GM12878 (cell line): ENCODE results near the gene FOXN4. TPM values are rescaled to one million over a fixed set of nuclear protein-coding genes. Genes with fewer than 3 reads are reported as not detected.
A peak's percentile ranks its signal among the peaks of the same experiment; 100 is the strongest.

ENCODE experiments used
- ATAC-seq: fragments of 200-7000 bp; cut with Tn5 transposase; 3 replicates; pipeline ENCODE4 v1.9.1; 2020; ENCODE audit warnings: mild to moderate bottlenecking, moderate library complexity
- BruUV-seq: library from RNA; stranded (reverse); fragments of 400-500 nt; replicated peaks from 2 replicates; lab custom pipeline; 2021; lab: Mats Ljungman, UMichigan
- CTCF ChIA-PET: fragments of 300-600 bp; sonication (Branson Sonifier 250); formaldehyde crosslinking; extraction: SDS; loops from one replicate; lab custom pipeline; 2021; ENCODE audit warnings: inconsistent platforms; lab: Yijun Ruan, JAX
- POLR2A ChIA-PET: fragments of 350-600 bp; formaldehyde crosslinking; extraction: SDS; loops from one replicate; lab custom pipeline; 2021; ENCODE audit warnings: inconsistent platforms; lab: Charles Lee
- RAD21 ChIA-PET: fragments of 300-600 bp; sonication (Branson Sonifier 250); formaldehyde crosslinking; loops from one replicate; lab custom pipeline; 2023; ENCODE audit warnings: antibody characterized with exemption; ENCODE audit not compliant: unreplicated experiment; lab: Charles Lee
- SMC1A ChIA-PET: fragments of 300-600 bp; sonication (Branson Sonifier 250); formaldehyde crosslinking; loops from one replicate; lab custom pipeline; 2023; ENCODE audit not compliant: unreplicated experiment, uncharacterized antibody; lab: Charles Lee
- DNase-seq: peaks from one replicate; pipeline ENCODE4 v3.0.0-alpha.2; 2011; ENCODE audit warnings: low read depth, low spot score
- FAIRE-seq: peaks from 3 replicates; lab custom pipeline; 2011; peaks lifted over from hg19 to GRCh38; lab: Jason Lieb, UNC
- H2AFZ ChIP-seq: 2 replicates; pipeline ENCODE4 v1.6.0; 2011; ENCODE audit warnings: low read depth, low read length, control low read depth; ENCODE audit not compliant: control insufficient read depth
- H3K27ac ChIP-seq: 2 replicates; pipeline ENCODE4 v1.5.1; 2011; ENCODE audit warnings: control low read depth; ENCODE audit not compliant: control insufficient read depth, insufficient read depth
- H3K27me3 ChIP-seq, 2 experiments: replicated peaks in 1 of 2; 2 replicates each; pipeline versions ENCODE4 v1.6.0 to v1.6.1; 2011; ENCODE audit warnings: low read length in 1 of 2; ENCODE audit not compliant: control insufficient read depth in 2 of 2, insufficient read depth in 2 of 2
- H3K36me3 ChIP-seq, 2 experiments: 2 replicates each; pipeline ENCODE4 v1.5.1; 2011; ENCODE audit warnings: low read length in 1 of 2; ENCODE audit not compliant: control insufficient read depth in 2 of 2, insufficient read depth in 2 of 2
- H3K4me1 ChIP-seq: 2 replicates; pipeline ENCODE4 v1.6.1; 2011; ENCODE audit warnings: mild to moderate bottlenecking, low read length, moderate library complexity, mixed read lengths; ENCODE audit not compliant: control insufficient read depth, insufficient read depth
- H3K4me2 ChIP-seq: 2 replicates; pipeline ENCODE4 v1.6.0; 2011; ENCODE audit warnings: control low read depth; ENCODE audit not compliant: control insufficient read depth, insufficient read depth
- H3K4me3 ChIP-seq: fragments of 200-600 bp; sonication (generic); 2 replicates; pipeline ENCODE4 v1.5.1; 2016
- H3K79me2 ChIP-seq: 2 replicates; pipeline ENCODE4 v1.6.0; 2011; ENCODE audit warnings: low read length; ENCODE audit not compliant: control insufficient read depth, insufficient read depth
- H3K9ac ChIP-seq: 2 replicates; pipeline ENCODE4 v1.8.0; 2011; ENCODE audit warnings: low read length, control low read depth, mixed read lengths; ENCODE audit not compliant: control insufficient read depth, insufficient read depth
- H3K9me3 ChIP-seq: replicated peaks from 3 replicates; pipeline ENCODE4 v1.5.1; 2011; ENCODE audit warnings: mild to moderate bottlenecking, low read length; ENCODE audit not compliant: control insufficient read depth, insufficient read depth
- H4K20me1 ChIP-seq: 2 replicates; pipeline ENCODE4 v1.6.0; 2011; ENCODE audit not compliant: control insufficient read depth, insufficient read depth
- EGR1 ChIP-seq, 2 experiments: IDR thresholded peaks; 1 replicate in 1 of 2; 2 replicates in 1 of 2; pipeline ENCODE4 v1.6.1; 2011 to 2012; ENCODE audit warnings: low read depth in 2 of 2, low read length in 2 of 2, borderline replicate concordance in 1 of 2, mild to moderate bottlenecking in 1 of 2, moderate library complexity in 1 of 2
- EZH2 ChIP-seq: IDR thresholded peaks from 2 replicates; pipeline ENCODE4 v1.6.1; 2012; ENCODE audit warnings: low read depth, mild to moderate bottlenecking, control low read depth, inconsistent platforms, low read length, borderline replicate concordance; ENCODE audit not compliant: control insufficient read depth
- JUND ChIP-seq: IDR thresholded peaks from 2 replicates; pipeline ENCODE4 v1.6.1; 2012; ENCODE audit warnings: low read depth, mild to moderate bottlenecking, low read length, improper control_type of control experiment, moderate library complexity
- ZNF687 ChIP-seq: fragments of 450-650 bp; IDR thresholded peaks from 2 replicates; pipeline ENCODE4 v1.6.1; 2017; ENCODE audit warnings: mild to moderate bottlenecking, moderate library complexity
- WGBS: methylation state at CpG from one replicate; pipeline ENCODE4 v1.1.6; 2016; ENCODE audit warnings: low lambda C conversion rate; ENCODE audit not compliant: insufficient replicate concordance, insufficient coverage; ENCODE audit errors: missing lambda C conversion rate; 5-methylcytosine and 5-hydroxymethylcytosine counted together
- in situ Hi-C: fragments of 300-500 bp; cut with MboI; formaldehyde crosslinking; loops from 9 replicates; pipeline ENCODE4 v1.14.3; 2018; ENCODE audit warnings: mixed read lengths
- intact Hi-C: fragments of 100-400 bp; cut with micrococcal nuclease; formaldehyde crosslinking; loops from one replicate; pipeline ENCODE4 v1.14.2; 2022; ENCODE audit not compliant: unreplicated experiment
- polyA plus RNA-seq, 11 experiments: library from polyadenylated mRNA; depleted of rRNA in 4 of 11; unstranded in 6 of 11; stranded (reverse) in 5 of 11; fragments of >200 nt; fragmentation: Nextera tagmentation in 4 of 11; fragmentation: Illumina TruSeq in 1 of 11; extraction: Ambion mirVana in 4 of 11; extraction: Trizol in 1 of 11; gene quantifications; 1 replicate in 1 of 11; 2 replicates in 10 of 11; pipeline versions ENCODE4 v1.2.1 to v1.2.3, GENCODE V29; 2011 to 2016; ENCODE audit warnings: inconsistent platforms in 2 of 11, missing spikeins in 2 of 11, low read depth in 1 of 11
- total RNA-seq, 4 experiments: library from RNA; depleted of rRNA in 3 of 4; stranded (reverse); fragments of >200 nt in 3 of 4; fragmentation: Illumina TruSeq in 1 of 4; extraction: Trizol in 1 of 4; gene quantifications; 2 replicates each; pipeline versions ENCODE4 v1.2.1 to v1.2.3, GENCODE V29; 2013 to 2021

FOXN4 gene
- total and polyA plus RNA-seq, 10 of the 15 experiments (the other 5 are each of a cell fraction or from before 2014, with no cell fraction given) = not detected

DNA sequence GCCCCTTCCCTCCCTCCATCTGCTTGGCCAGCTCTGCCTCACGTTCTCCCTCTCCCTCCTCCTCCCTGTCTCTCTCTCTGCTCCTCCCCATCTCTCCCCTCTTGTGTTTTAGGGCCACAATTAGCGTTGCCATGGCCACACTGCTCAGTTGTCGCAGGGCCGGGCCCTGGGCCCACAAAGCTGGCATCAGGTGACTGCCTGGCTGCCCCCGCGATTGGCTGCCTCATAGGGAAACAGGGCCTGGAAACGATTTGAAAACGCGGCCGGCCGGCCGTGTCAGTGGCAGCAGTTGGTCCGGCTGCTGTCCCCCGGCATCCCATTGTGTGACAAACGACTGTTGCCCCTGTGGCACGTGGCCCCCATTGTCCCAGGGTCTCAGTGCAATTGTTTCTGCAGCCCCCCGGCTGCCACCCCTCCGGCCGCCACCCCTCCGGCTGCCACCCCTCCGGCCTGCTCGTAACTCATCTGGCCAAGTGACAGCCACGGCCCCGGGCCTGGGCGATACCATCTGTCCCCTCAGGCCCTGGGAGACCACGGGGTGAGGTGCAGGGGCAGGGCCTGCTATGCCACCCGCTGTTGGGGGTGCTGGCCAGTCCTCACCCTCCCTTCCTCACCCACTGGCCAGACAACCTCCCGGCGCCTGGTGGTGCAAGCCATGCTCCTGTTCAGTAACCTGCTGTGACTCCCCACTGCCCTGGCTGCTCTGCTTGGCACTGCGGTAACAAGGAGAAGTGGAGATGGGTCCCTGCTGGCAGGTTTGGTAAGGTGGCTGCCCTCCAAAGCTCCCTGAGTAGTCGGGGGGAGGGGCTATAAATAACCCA is 17.4 kb downstream of the FOXN4 start:
- Histone ChIP-seq H3K36me3 (no peaks in the 10 kb centered on the region), H3K4me1 (no peaks in the 10 kb centered on the region), H4K20me1 (no peaks in the 10 kb centered on the region), H3K9ac (no peak overlapping the region), H2AFZ (no peak overlapping the region), H3K9me3 (no peaks in the 10 kb centered on the region), H3K27ac (no peak overlapping the region), H3K4me3 (no peak overlapping the region), H3K4me2 (no peak overlapping the region), H3K79me2 (no peaks in the 10 kb centered on the region), H3K27me3 (peaks cover 1 to 3% of the 10 kb centered on the region in 2 experiments; a peak in 3 of 4 replicates)
- ChIA-PET POLR2A (no interaction called here), CTCF (no interaction called here), SMC1A (no interaction called here), RAD21 (no interaction called here)
- TF ChIP-seq ZNF687 (no peak), EGR1 (IDR thresholded peaks at IDR 0.05; ENCODE audit: borderline replicate concordance in 1 of 2, low read depth in 2 of 2, low read length in 2 of 2) (no peak), JUND (no peak), EZH2 (no peak)
- intact Hi-C loops = no loop called here
- no peak for FAIRE-seq
- WGBS = 27% methylated on average over 30 of the region's 31 CpGs
- ATAC-seq = peak; percentile 29
- no TSS peak for BruUV-seq
- in situ Hi-C loops = no loop called here
- DNase-seq = no peak
